Retinal pigment epithelial cell (primary cell): ENCODE data around the gene SLC35F3.

Source experiments
- DNase-seq: peaks from one replicate; pipeline ENCODE4 v3.0.0-alpha.2; 2010; ENCODE audit warnings: low read depth
- H3K4me3 ChIP-seq: 2 replicates; pipeline ENCODE4 v1.5.1; 2011; ENCODE audit warnings: mild to moderate bottlenecking, low read length, control low read depth, moderate library complexity
- CTCF ChIP-seq: conservative IDR thresholded peaks from 2 replicates; pipeline ENCODE4 v1.5.1; 2011; ENCODE audit warnings: low read depth, low read length, control low read depth, inconsistent platforms

Gene SLC35F3

DNA sequence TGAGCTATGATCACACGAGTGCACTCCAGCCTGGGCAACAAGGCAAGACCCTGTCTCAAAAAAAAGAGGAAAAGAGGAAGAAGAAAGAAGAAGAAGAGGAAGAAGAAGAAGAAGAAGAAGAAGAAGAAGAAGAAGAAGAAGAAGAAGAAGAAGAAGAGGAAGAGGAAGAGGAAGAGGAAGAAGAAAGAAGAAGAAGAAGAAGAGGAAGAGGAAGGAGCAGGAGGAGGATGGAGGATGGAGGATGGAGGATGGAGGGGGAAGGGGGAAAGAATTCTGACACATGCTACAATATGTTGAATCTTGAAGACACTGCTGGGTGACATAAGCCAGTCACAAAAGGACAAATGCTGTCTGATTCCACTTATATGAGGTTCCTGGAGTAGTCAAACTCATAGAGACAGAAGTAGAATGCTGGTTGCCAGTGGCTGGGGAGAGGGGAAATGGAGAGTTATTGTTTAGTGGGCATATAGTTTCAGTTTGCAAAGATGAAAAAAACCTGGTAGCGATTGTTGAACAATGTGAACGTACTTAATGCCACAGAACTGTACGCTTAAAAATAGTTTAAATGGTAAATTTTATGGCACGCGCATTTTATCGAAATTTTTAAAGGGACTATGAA is 421.5 kb downstream of the SLC35F3 start:
- H3K4me3 ChIP-seq, result no peak overlapping the region
- DNase-seq, result no peak
- TF ChIP-seq CTCF, result no peak

GRCh38 chr1:234326497-234327366 is 422.3 kb downstream of the SLC35F3 start:
- no peak for DNase-seq
- H3K4me3 ChIP-seq, result peak overlapping the region; percentile 4
- TF ChIP-seq CTCF, result peak; percentile 85

GRCh38 chr1:234327577-234328164 is 423.2 kb downstream of the SLC35F3 start:
- no peak overlapping the region for H3K4me3 ChIP-seq
- TF ChIP-seq CTCF, result no peak
- no peak for DNase-seq

GRCh38 chr1:234330843-234331215 is 426.4 kb downstream of the SLC35F3 start:
- TF ChIP-seq CTCF, result no peak
- no peak for DNase-seq
- no peak overlapping the region for H3K4me3 ChIP-seq

- no peak for DNase-seq
- H3K4me3 ChIP-seq, result no peak overlapping the region
- TF ChIP-seq CTCF, result no peak
These were observed 427.0 kb downstream of the SLC35F3 start for GRCh38 chr1:234331507-234331906.

- H3K4me3 ChIP-seq, result no peak overlapping the region
- no peak for TF ChIP-seq CTCF
- no peak for DNase-seq
These were observed 431.9 kb downstream of the SLC35F3 start for GRCh38 chr1:234336359-234336758.
